H9 (cell line): Measurements from ENCODE around the gene VWC2. TPM values are rescaled to one million over a fixed set of nuclear protein-coding genes. Genes with fewer than 3 reads are reported as not detected.

Source experiments
- DNase-seq: peaks from one replicate; pipeline ENCODE4 v3.0.0-alpha.2; 2017
- H2AFZ ChIP-seq: one replicate; pipeline ENCODE4 v1.6.1; 2013; ENCODE audit warnings: mild to moderate bottlenecking, low read length, control low read depth, moderate library complexity
- H2AK5ac ChIP-seq: 2 replicates; pipeline ENCODE4 v1.6.1; 2013; ENCODE audit warnings: low read length, control low read depth, mixed read lengths; ENCODE audit not compliant: insufficient read length
- H2BK120ac ChIP-seq: one replicate; pipeline ENCODE4 v1.6.1; 2013; ENCODE audit warnings: low read depth, mild to moderate bottlenecking, low read length, control low read depth, inconsistent platforms; ENCODE audit not compliant: poor library complexity, severe bottlenecking
- H2BK12ac ChIP-seq: 2 replicates; pipeline ENCODE4 v1.6.1; 2013; ENCODE audit warnings: low read length, control low read depth, mixed read lengths, low read depth; ENCODE audit not compliant: insufficient read length
- H2BK15ac ChIP-seq: 2 replicates; pipeline ENCODE4 v1.6.1; 2013; ENCODE audit warnings: low read depth, low read length, control low read depth
- H2BK20ac ChIP-seq: one replicate; pipeline ENCODE4 v1.6.1; 2013; ENCODE audit warnings: low read depth, mild to moderate bottlenecking, low read length, control low read depth, inconsistent platforms; ENCODE audit not compliant: poor library complexity, severe bottlenecking
- H2BK5ac ChIP-seq: 2 replicates; pipeline ENCODE4 v1.6.1; 2013; ENCODE audit warnings: low read length, control low read depth, mixed read lengths; ENCODE audit not compliant: insufficient read length
- H3K14ac ChIP-seq: 2 replicates; pipeline ENCODE4 v1.6.1; 2013; ENCODE audit warnings: low read length, control low read depth; ENCODE audit not compliant: insufficient read depth
- H3K18ac ChIP-seq: 2 replicates; pipeline ENCODE4 v1.6.1; 2013; ENCODE audit warnings: low read depth, mild to moderate bottlenecking, mixed read lengths, low read length, control low read depth; ENCODE audit not compliant: insufficient read length
- H3K23ac ChIP-seq: 2 replicates; pipeline ENCODE4 v1.6.1; 2013; ENCODE audit warnings: low read length, control low read depth, mixed read lengths, low read depth; ENCODE audit not compliant: insufficient read length
- H3K23me2 ChIP-seq: 2 replicates; pipeline ENCODE4 v1.6.1; 2013; ENCODE audit warnings: low read depth, mild to moderate bottlenecking, mixed read lengths, low read length, control low read depth; ENCODE audit not compliant: insufficient read length, poor library complexity, severe bottlenecking
- H3K27ac ChIP-seq: 2 replicates; pipeline ENCODE4 v1.5.1; 2013; ENCODE audit warnings: low read length, control low read depth, mixed read lengths, low read depth; ENCODE audit not compliant: insufficient read length
- H3K27me3 ChIP-seq: 2 replicates; pipeline ENCODE4 v1.6.1; 2013; ENCODE audit warnings: low read length, control low read depth, inconsistent platforms; ENCODE audit not compliant: insufficient read depth
- H3K4ac ChIP-seq: 2 replicates; pipeline ENCODE4 v1.6.1; 2013; ENCODE audit warnings: low read depth, mild to moderate bottlenecking, control low read depth, inconsistent platforms, low read length, moderate library complexity
- H3K4me1 ChIP-seq: 2 replicates; pipeline ENCODE4 v1.6.1; 2013; ENCODE audit warnings: low read length, control low read depth, inconsistent platforms; ENCODE audit not compliant: insufficient read depth
- H3K4me2 ChIP-seq: 2 replicates; pipeline ENCODE4 v1.6.1; 2013; ENCODE audit warnings: low read length, control low read depth, mixed read lengths; ENCODE audit not compliant: insufficient read length, insufficient read depth
- H3K56ac ChIP-seq: 2 replicates; pipeline ENCODE4 v1.6.1; 2013; ENCODE audit warnings: low read depth, mild to moderate bottlenecking, mixed read lengths, low read length, control low read depth; ENCODE audit not compliant: insufficient read length
- H3K79me1 ChIP-seq: 2 replicates; pipeline ENCODE4 v1.6.1; 2013; ENCODE audit warnings: low read depth, mild to moderate bottlenecking, moderate library complexity, low read length, control low read depth, inconsistent platforms; ENCODE audit not compliant: insufficient read depth, poor library complexity, severe bottlenecking
- H3K79me2 ChIP-seq: 2 replicates; pipeline ENCODE4 v1.6.1; 2013; ENCODE audit warnings: low read length, control low read depth, inconsistent platforms; ENCODE audit not compliant: insufficient read depth
- H3K9ac ChIP-seq: 2 replicates; pipeline ENCODE4 v1.6.1; 2013; ENCODE audit warnings: low read length, control low read depth, mixed read lengths; ENCODE audit not compliant: insufficient read length; ENCODE audit errors: extremely low read depth
- H3K9me3 ChIP-seq: one replicate; pipeline ENCODE4 v1.6.1; 2013; ENCODE audit warnings: low read depth, low read length, inconsistent platforms; ENCODE audit not compliant: control insufficient read depth
- H3T11ph ChIP-seq: one replicate; pipeline ENCODE4 v1.6.1; 2013; ENCODE audit warnings: mild to moderate bottlenecking, low read length, control low read depth, inconsistent platforms
- H4K20me1 ChIP-seq: one replicate; pipeline ENCODE4 v1.6.1; 2013; ENCODE audit not compliant: control insufficient read depth, insufficient read length, insufficient read depth
- H4K5ac ChIP-seq: 2 replicates; pipeline ENCODE4 v1.6.1; 2013; ENCODE audit warnings: low read depth, mild to moderate bottlenecking, mixed read lengths, low read length, control low read depth; ENCODE audit not compliant: insufficient read length
- H4K8ac ChIP-seq: replicated peaks from 2 replicates; pipeline ENCODE4 v1.6.1; 2013; ENCODE audit warnings: low read length, control low read depth, mixed read lengths, low read depth; ENCODE audit not compliant: insufficient read length
- H4K91ac ChIP-seq: 2 replicates; pipeline ENCODE4 v1.6.1; 2013; ENCODE audit warnings: low read depth, mild to moderate bottlenecking, moderate library complexity, mixed read lengths, low read length, control low read depth; ENCODE audit not compliant: insufficient read length
- H3K27ac Mint-ChIP-seq, 3 experiments: 2 replicates in 2 of 3; 3 replicates in 1 of 3; pipeline ENCODE4 v1.8.0; 2020 to 2021; ENCODE audit warnings: mixed read lengths in 3 of 3, mild to moderate bottlenecking in 1 of 3, moderate library complexity in 1 of 3
- H3K27me3 Mint-ChIP-seq: 2 replicates; pipeline ENCODE4 v1.8.0; 2021; ENCODE audit warnings: low read depth, mild to moderate bottlenecking, moderate library complexity, mixed read lengths
- H3K36me3 Mint-ChIP-seq, 3 experiments: 2 replicates in 2 of 3; 3 replicates in 1 of 3; pipeline ENCODE4 v1.8.0; 2020 to 2021; ENCODE audit warnings: low read depth in 3 of 3, mixed read lengths in 3 of 3; ENCODE audit not compliant: insufficient read depth in 1 of 3
- H3K4me1 Mint-ChIP-seq, 2 experiments: 2 replicates each; pipeline ENCODE4 v1.8.0; 2020; ENCODE audit warnings: mixed read lengths in 2 of 2
- H3K4me3 Mint-ChIP-seq, 2 experiments: 2 replicates in 1 of 2; 3 replicates in 1 of 2; pipeline ENCODE4 v1.8.0; 2020 to 2021; ENCODE audit warnings: mild to moderate bottlenecking in 2 of 2, mixed read lengths in 2 of 2, moderate library complexity in 1 of 2
- H3K9me3 Mint-ChIP-seq, 2 experiments: 2 replicates in 1 of 2; 3 replicates in 1 of 2; pipeline ENCODE4 v1.8.0; 2020; ENCODE audit warnings: mild to moderate bottlenecking in 2 of 2, mixed read lengths in 2 of 2, moderate library complexity in 1 of 2
- WGBS: extraction: QIAGEN DNeasy Blood & Tissue Kit; methylation state at CpG from one replicate; pipeline ENCODE4 v1.1.7; 2013; ENCODE audit warnings: missing lambda C conversion rate, low lambda C conversion rate, mixed read lengths; ENCODE audit not compliant: insufficient read length; ENCODE audit errors: extremely low coverage; 5-methylcytosine and 5-hydroxymethylcytosine counted together
- total RNA-seq: library from RNA; stranded (reverse); gene quantifications from 2 replicates; pipeline ENCODE4 v1.2.1, GENCODE V29; 2021
- TF ChIP-seq, protein P1 (sequence below): fragments of 200-600 bp; sonication (generic); conservative IDR thresholded peaks from 3 replicates; pipeline ENCODE4 v1.8.0; 2021; ENCODE audit warnings: antibody characterized with exemption, mild to moderate bottlenecking

The VWC2 gene
- total RNA-seq, 1 experiment from 2014 or later: 0.02 TPM

DNA sequence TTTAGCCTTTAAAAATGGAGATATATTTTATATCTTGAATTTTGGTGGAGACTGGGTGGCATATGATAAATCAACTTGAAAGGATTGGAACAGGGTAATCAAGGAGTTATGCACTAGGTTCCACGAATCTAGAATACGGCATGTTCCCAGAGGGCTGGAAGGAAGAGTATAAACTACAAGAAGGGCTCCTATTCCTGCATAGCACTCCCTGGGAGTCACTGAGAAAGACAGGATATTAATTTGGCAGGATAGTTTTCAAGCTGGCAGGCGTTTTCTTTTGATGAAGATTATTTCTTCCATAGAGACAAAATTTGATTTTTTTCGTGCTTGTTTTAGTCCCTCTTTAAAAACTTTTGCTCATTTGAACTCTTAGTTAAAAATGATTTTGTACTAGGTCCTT is 119.7 kb downstream of the VWC2 start:
- no peaks in the 10 kb centered on the region for H3K79me1 ChIP-seq
- Mint-ChIP-seq H3K27ac (no peak overlapping the region), H3K4me1 (peaks cover 5 to 11% of the 10 kb centered on the region in 2 experiments), H3K36me3 (peaks cover 0 to 10% (median 8%) of the 10 kb centered on the region in 3 experiments; a peak in 3 of 7 replicates), H3K4me3 (no peak overlapping the region), H3K27me3 (no peaks in the 10 kb centered on the region), H3K9me3 (peaks cover 9% of the 10 kb centered on the region in 2 experiments; a peak in 3 of 5 replicates)
- no peaks in the 10 kb centered on the region for H4K20me1 ChIP-seq
- H3K23ac ChIP-seq: no peak overlapping the region
- no peaks in the 10 kb centered on the region for H3K79me2 ChIP-seq
- no peaks in the 10 kb centered on the region for H3K9me3 ChIP-seq
- H3K27me3 ChIP-seq: no peaks in the 10 kb centered on the region
- no peak overlapping the region for H4K5ac ChIP-seq
- no peak overlapping the region for H3K18ac ChIP-seq
- no peak overlapping the region for H3K4ac ChIP-seq
- TF ChIP-seq, protein P1, sequence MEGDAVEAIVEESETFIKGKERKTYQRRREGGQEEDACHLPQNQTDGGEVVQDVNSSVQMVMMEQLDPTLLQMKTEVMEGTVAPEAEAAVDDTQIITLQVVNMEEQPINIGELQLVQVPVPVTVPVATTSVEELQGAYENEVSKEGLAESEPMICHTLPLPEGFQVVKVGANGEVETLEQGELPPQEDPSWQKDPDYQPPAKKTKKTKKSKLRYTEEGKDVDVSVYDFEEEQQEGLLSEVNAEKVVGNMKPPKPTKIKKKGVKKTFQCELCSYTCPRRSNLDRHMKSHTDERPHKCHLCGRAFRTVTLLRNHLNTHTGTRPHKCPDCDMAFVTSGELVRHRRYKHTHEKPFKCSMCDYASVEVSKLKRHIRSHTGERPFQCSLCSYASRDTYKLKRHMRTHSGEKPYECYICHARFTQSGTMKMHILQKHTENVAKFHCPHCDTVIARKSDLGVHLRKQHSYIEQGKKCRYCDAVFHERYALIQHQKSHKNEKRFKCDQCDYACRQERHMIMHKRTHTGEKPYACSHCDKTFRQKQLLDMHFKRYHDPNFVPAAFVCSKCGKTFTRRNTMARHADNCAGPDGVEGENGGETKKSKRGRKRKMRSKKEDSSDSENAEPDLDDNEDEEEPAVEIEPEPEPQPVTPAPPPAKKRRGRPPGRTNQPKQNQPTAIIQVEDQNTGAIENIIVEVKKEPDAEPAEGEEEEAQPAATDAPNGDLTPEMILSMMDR: no peak
- H2BK12ac ChIP-seq: no peak overlapping the region
- no peak overlapping the region for H2BK15ac ChIP-seq
- no peak for DNase-seq
- no peaks in the 10 kb centered on the region for H3K4me1 ChIP-seq
- no peak overlapping the region for H2BK120ac ChIP-seq
- H4K91ac ChIP-seq: no peak overlapping the region
- no peak overlapping the region for H2AK5ac ChIP-seq
- no peaks in the 10 kb centered on the region for H3K23me2 ChIP-seq
- no peak overlapping the region for H3K27ac ChIP-seq
- WGBS: no CpG with 5 or more reads among the region's 4 CpGs
- no peak overlapping the region for H3T11ph ChIP-seq
- H2BK5ac ChIP-seq: no peak overlapping the region
- H4K8ac ChIP-seq: no peak overlapping the region
- no peak overlapping the region for H2AFZ ChIP-seq
- H3K4me2 ChIP-seq: no peak overlapping the region
- H3K9ac ChIP-seq: no peak overlapping the region
- no peak overlapping the region for H3K56ac ChIP-seq
- H2BK20ac ChIP-seq: no peak overlapping the region
- H3K14ac ChIP-seq: no peak overlapping the region
